AG09309 (cell line): Measurements from ENCODE around the gene GAL3ST2.

Source experiments
- DNase-seq: peaks from one replicate; pipeline ENCODE4 v3.0.0-alpha.2; 2010; ENCODE audit warnings: low read depth
- H3K4me3 ChIP-seq: 2 replicates; pipeline ENCODE4 v1.5.1; 2011; ENCODE audit warnings: mild to moderate bottlenecking, low read depth, low read length, moderate library complexity; ENCODE audit not compliant: control insufficient read depth
- CTCF ChIP-seq: IDR thresholded peaks from 2 replicates; pipeline ENCODE4 v1.5.1; 2011; ENCODE audit warnings: mild to moderate bottlenecking, low read depth, low read length, inconsistent platforms; ENCODE audit not compliant: insufficient read depth, control insufficient read depth; ENCODE audit errors: missing control alignments

GAL3ST2 gene

GRCh38 chr2:241851325-241852115 lies 74.9 kb downstream of the GAL3ST2 start:
- no peak overlapping the region for H3K4me3 ChIP-seq
- DNase-seq, result no peak
- no peak for TF ChIP-seq CTCF

GRCh38 chr2:241852116-241852980 lies 75.7 kb downstream of the GAL3ST2 start:
- no peak overlapping the region for H3K4me3 ChIP-seq
- no peak for TF ChIP-seq CTCF
- no peak for DNase-seq

GRCh38 chr2:241852981-241853631 lies 76.5 kb downstream of the GAL3ST2 start:
- H3K4me3 ChIP-seq, result no peak overlapping the region
- DNase-seq, result no peak
- no peak for TF ChIP-seq CTCF
